Activated CD8-positive, alpha-beta memory T cell treated with anti-CD3 and anti-CD28 coated beads, Interleukin-2, amount 50 U/mL, for 4 hours (primary cell): ENCODE data around the gene CLEC2D.
"Not testable (repeated sequence)": the region's sequence is repeated elsewhere in the genome, so short reads cannot be mapped to it uniquely, and the experiment has no call there.

ENCODE experiments used
- DNase-seq: peaks from one replicate; pipeline ENCODE4 v3.0.0-alpha.2; 2020

CLEC2D gene

DNA sequence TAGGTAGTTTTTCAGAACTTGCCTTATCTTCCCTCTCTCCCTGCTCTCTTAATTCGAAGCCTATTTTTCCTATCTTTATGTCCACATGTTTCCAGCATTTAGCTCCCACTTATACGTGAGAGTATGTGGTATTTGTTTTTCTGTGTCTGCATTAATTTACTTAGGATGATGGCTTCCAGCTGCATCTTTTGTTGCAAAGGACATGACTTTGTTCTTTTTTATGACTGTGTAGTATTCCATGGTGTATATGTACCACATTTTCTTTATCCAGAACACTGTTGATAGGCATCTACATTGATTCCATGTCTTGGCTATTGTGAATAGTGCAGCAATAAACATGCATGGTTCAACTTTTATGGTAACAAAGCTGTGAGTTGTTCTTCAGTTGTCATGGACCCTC, 7.8 kb upstream of the CLEC2D start:
- DNase-seq, result no peak

DNA sequence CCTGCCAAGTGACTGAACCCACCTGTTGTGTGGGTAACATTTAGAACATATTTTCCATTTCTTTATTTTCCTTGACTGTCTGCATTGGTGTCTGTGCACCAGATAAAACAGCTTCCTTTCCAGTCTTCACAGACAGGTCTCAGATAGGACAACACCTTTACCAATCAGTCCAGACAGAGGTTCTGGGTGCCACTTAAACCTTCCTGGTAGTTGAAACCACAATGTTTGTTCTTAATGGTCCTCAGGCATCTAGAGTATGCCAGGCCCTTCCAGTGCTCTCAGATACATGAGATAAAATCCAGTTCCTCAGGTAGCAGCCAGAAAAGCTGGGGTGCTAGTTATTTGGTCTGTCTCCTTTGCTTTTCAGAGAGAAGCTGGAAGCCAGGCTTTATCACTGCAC, 7.0 kb upstream of the CLEC2D start:
- no peak for DNase-seq

DNA sequence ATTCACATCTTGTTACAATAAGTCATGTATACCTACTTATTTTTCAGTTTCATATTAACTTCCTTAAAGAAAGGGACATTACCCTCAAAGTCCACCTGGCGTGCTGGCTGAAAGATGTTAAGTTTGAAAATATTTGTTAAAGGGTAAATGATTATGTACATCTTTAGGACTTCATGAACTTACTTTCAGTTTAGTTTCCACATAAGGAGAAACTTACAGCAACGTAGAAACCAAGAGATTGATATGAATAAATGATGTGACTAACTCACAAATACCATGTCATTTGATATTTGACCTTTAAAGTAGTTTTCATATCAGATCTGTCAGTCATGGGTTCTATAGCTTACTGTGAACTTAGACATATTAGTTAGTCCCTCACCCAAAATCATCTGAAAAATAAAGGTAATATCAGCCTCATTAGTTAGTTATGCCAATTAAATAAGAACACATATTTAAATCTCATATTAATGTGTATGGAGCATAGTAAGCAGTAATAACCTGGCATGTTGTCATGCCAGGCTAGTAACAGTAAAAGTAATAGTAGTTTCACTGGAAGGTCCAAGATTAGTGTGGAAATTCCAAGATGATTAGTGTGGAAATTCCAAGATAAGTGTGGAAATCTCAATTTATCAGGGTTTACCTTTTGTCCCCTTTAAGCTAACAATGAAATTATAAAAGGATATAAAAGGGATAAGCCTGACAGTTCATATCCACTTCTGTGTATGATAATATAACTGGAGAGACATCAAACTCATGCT, 1.9 kb upstream of the CLEC2D start:
- DNase-seq, result no peak

DNA sequence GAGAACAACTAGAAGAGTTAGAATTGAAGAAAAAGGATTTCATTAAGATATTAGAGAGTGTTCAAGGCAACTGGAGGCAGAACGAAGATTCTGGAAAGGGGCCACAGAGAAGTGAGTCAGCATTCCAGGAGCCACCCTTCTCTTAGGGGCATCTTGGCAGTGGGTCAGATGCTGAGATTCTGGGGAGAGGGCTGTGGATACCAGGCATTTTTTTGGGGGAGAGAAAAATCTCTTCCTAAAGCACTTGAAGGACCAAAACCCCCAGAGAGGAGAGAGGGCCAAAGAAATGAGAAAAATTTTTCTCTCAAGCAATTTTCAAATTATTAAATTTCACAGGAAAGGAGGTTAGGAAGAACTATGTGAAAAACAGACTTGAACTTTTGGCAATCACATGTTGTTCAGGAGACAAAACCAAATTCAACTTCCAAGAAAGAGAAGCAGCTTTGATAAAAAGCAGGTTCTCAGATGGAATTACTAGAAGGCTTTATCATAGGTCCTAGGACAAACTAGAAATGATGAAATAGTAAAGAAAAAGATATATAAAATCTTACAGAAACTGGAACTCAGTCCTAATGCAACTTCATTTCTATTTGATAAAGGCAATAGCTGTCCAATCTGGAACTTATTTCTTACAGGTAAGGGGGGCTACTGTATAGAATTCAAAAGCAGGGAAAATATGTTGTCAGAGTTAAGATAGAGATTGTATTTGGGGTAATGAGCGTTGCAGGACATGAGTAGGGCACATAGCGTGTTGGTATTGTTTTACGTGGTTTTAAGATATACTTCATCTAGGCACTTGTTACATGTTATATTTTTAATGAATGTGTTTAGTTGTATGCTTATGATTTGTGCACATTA, 1.1 kb upstream of the CLEC2D start:
- no peak for DNase-seq

DNA sequence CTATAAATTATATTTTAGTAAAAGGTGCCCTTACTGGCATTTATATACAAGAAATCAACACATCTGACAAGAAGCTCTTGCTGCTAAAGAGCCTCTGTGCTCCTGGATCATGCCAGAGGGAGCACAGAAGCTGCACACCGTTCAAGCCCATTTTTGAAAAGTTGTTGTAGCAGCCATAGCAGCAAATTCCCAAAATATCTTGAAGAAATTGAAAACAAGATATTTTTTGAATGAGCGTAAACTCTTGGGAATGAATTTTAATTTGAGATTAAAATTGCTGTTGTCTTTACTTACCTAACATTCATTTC, 540 bp upstream of the CLEC2D start:
- DNase-seq, result no peak

DNA sequence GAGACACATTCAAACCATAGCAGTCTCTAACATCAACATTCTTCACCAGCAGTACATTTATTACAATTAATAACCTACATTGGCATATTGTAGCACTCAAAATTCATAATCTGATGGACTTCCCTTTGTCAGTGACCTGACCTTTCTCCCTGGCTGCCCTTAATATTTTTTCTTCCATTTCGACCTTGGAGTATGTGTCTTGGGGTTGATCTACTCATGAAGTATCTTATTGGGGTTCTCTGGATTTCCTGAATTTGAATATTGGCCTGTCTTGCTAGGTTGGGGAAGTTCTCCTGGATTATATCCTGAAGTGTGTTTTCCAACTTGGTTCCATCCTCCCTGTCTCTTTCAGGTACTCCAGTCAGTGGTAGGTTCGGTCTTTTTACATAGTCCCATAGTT, 2.8 kb downstream of the CLEC2D start:
- DNase-seq, result not testable (repeated sequence)

DNA sequence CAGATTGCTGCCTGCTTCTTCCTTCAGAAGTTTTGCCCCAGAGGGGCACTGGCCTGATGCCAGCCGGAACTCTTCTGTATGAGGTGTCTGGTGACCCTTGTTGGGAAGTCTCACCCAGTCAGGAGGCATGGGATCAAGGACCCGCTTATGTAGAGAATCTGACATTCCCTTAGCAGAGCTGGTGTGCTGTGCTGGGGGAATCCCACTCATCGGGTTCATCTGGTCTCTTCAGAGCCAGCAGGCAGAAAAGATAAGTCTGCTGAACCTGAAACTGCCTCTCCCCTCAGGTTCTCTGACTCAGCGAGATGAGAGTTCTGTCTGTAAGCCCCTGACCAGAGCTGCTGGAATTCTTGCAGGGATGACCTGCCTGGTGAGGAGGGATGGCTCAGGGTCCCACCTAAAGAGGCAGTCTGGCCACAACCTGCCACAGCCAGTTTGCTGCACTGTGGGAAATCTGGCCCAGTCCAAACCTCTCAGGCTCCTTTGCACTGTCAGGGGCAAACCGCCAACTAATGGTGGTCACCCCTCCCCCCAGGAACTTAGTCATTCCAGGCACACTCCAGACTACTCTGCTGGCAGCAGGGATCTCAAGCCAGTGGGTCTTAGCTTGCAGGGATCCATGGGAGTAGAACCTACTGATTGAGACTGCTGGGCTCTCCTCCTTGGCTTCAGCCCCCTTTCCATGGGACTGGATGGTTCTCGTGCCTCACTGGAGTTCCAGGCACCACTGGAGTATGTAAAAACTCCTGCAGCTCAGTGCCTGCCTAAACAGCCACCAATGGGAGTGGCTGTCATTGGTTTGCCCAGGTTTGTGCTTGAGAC, 4.1 kb downstream of the CLEC2D start:
- DNase-seq, result peak; percentile 62

DNA sequence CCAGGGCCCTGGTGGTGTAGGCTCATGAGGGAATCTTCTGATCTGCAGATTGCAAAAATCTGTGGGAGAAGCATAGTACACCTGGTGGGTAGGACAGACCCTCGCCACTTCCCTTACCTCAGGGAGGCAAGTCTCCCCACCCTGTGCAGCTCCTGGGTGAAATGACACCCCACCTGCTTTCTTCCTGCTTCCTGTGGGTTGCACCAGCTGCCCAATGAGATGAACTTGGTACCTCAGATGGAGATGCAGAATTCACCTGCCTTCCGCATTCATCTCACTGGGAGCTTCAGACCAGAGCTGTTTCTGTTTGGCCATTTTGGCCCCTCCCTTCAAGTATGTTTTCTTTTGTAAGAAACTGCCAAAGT, 4.7 kb downstream of the CLEC2D start:
- no peak for DNase-seq

DNA sequence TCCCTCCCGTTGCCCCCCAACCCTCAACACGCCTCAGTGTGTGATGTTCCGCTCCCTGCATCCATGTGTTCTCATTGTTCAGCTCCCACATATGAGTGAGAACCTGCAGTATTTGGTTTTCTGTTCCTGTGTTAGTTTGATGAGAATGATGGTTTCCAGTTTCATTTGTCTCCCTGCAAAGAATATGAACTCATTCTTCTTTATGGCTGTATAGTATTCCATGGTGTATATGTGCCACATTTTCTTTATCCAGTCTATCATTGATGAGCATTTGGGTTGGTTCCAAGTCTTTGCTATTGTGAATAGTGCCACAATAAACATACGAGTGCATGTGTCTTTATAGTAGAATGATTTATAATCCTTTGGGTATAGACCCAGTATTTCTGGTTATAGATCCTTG, 13.0 kb downstream of the CLEC2D start:
- DNase-seq, result not testable (repeated sequence)

DNA sequence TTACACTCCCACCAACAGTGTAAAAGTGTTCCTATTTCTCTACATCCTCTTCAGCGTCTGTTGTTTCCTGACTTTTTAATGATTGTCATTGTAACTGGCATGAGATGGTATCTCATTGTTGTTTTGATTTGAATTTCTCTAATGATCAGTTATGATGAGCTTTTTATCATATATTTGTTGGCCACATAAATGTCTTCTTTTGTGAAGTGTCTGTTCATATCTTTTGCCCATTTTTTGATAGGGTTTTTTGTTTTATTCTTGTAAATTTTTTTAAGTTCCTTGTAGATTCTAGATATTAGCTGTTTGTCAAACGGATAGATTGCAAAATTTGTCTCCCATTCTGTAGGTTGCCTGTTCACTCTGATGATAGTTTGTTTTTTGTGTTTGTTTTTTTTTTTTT, 13.4 kb downstream of the CLEC2D start:
- not testable (repeated sequence) for DNase-seq

DNA sequence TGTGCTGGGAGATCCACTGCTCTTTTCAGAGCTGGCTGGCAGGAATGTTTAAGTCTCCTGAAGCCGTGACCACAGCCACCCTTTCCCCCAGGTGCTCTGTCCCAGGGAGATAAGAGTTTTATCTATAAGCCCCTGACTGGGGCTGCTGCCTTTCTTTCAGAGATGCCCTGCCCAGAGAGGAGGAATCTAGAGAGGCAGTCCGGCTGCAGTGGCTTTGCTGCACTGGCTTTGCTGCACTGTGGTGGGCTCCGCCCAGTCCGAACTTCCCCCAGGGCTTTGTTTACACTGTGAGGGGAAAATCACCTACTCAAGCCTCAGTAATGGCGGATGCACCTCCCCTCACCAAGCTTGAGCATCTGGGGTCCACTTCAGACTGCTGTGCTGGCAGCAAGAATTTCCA, 15.9 kb downstream of the CLEC2D start:
- DNase-seq, result not testable (repeated sequence)

DNA sequence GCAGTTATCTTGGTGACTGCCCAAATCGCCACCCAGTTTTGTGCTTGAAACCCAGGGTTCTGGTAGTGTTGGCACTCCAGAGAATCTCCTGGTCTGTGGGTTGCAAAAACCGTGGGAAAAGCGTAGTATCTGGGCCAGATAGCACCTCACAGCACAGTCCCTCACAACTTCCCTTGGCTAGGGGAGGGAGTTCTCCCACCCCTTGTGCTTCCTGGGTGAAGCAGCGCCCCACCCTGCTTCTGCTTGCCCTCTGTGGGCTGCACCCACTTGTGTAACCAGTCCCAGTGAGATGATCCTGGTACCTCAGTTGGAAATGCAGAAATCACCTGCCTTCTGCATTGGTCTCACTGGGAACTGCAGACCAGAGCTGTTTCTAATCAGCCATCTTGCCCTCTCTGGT, 16.4 kb downstream of the CLEC2D start:
- no peak for DNase-seq

DNA sequence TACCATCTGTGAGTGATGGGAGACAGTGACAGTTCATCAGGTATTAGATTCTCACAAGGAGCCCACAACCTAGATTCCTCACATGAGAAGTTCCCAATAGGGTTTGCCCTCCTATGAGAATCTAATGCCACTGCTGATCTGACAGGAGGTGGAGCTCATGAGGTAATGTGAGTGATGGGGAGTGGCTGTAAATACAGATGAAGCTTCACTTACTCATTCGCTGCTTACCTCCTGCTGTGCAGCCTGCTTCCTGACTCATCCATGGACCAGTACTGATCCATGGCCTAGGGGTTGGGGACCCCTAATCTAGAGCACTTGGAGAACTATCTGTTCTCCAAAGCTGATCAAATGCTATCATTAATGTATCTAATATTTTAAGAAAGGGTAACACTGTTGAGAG, 17.7 kb downstream of the CLEC2D start:
- no peak for DNase-seq

DNA sequence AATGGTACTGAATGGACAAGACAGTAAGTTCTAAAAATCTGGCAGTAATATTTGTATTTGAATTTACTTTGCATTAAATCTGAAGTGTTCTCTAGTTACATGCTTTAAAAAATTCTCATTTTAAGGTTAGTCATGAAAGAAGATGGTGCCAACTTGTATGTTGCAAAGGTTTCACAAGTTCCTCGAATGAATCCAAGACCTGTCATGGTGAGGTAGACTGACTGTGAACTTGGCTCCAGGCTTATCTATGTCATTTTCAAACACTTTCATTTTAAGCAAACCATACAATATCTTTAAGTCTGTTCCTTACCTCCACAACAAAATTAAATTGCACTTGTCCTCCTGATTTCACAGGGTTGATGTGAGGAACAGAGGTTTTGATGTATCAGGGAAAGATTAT, 23.4 kb downstream of the CLEC2D start:
- no peak for DNase-seq

DNA sequence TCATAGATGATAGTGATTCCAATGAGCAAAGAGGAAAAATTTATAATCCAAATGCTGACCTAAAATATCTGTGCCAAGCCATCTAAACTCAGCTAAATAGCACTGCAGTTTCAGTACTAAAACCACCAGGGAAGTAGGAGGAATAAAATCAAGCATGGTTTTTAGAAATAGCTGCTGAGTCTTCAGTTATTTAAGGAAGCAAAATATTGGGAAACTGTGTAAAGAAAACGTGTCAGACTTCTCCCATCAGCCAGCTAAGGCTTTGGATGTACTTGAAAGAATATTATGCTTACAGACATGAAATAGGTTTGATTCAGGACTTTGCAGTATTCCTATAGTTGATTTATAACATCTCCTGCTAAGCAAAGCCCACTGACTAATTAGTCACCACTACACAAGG, 24.7 kb downstream of the CLEC2D start:
- DNase-seq, result no peak

DNA sequence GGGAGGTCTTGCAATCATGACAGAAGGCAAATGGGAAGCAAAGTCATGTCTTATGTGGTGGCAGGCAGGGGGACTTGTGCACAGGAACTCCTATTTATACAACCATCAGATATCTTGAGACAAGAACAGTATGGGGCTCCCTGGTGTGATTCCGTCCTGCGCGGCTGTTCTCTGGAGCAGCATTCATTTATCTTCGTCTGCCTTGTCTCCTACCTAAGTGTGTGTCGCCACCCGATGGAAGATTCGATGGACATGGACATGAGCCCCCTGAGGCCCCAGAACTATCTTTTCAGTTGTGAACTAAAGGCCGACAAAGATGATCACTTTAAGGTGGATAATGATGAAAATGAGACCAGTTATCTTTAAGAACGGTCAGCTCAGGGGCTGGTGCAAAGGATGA, 25.6 kb downstream of the CLEC2D start:
- not testable (repeated sequence) for DNase-seq

DNA sequence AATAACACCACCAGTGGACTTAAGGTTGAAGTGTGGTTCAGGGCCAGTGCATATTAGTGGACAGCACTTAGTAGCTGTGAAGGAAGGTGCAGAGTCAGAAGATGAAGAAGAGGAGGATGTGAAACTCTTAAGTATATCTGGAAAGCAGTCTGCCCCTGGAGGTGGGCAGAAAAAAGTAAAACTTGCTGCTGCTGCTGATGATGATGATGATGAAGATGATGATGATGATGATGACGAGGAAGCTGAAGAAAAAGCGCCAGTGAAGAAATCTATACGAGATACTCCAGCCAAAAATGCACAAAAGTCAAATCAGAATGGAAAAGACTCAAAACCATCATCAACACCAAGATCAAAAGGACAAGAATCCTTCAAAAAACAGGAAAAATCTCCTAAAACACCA, 26.1 kb downstream of the CLEC2D start:
- not testable (repeated sequence) for DNase-seq

DNA sequence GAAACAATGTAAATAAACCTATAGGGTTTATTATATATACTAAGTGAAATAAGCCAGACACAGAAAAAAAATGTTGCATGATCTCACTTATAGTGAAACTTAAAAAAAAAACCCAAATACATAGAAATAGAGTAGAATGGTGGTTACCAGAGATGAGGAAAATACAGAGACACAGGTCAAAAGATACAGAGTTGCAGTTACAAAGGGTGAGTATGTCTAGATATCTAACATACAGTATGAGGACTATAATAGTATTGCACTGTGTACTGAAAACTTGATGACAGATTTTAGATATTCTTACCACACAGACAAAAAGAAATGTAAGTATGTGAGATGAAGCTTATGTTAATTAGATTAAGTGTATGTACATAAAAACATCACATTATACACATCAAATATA, 28.1 kb downstream of the CLEC2D start:
- DNase-seq, result no peak

DNA sequence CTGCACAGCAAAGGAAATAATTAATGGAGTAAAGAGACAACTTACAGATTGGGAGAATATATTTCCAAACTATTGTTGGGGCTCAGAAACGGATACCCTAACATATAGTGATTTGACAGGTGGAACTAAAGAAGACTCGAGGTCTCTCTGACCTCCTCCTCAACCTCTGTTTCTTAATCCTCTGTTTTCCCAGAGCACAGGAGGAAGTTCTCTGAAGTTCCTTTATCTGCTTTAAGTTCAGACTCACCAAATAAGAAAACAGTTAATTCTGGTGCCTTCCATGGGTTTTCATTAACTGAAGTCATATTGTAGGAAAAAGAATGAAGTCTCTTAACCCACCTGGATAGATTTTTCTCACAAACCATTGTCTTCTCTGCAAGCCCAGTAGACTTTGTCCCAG, 29.2 kb downstream of the CLEC2D start:
- DNase-seq, result no peak

DNA sequence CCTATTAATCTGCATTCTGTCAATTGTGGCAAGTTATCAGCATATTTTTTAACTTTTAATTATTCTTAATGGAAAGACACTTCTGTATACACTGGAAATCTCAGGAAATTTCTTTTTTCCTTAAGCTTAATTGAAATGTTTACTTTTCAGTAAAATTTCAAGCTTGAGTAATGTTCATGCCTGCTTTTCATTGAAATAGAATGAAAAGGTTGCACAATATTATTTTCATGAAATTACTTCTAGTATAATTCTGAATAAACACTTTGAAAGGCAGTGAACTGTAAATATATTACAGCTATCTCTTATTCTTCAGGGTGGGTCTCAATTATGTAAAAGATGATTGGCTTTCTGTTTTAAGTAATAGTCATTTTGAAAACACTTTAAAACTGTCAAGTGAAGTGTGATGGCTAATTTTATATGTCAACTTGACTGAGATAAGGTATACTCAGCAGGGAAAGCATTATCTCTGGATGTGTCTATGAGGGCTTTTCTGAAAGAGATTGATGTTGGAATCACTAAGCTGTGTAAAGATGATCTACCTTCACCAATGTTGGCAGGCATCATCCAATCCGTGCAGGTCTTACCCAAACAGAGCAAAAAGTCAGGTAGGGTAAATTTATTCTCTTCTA, 29.9 kb downstream of the CLEC2D start:
- DNase-seq, result no peak

DNA sequence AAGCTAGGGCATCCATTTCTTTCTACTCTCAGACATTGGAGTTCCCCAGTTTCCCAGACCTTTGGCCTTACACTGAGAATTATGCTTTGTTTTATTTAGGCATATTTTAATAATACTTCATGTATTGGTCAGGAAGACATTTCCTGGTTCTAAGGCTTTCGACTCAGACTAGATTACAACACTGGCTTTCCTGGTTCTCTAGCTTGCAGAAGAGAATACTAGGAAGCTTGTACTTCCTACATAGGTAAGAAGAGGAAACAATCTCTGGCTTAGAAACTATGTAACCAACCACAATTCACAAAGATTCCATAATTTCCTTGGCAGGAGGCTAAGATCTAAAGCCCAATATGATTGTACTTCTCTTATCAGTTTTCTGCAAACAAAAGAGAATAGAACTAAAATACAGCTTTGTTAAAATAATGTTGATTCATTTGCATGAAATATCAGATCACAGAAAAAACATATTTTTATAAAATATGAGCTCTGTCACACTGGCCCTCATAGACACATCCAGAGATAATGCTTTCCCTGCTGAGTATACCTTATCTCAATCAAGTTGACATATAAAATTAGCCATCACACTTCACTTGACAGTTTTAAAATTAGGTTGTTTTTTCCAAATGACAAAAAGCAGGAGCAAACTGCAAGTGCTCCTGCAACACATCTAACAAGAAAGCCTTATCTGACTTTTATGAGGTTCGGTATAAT, 30.5 kb downstream of the CLEC2D start:
- DNase-seq, result no peak

DNA sequence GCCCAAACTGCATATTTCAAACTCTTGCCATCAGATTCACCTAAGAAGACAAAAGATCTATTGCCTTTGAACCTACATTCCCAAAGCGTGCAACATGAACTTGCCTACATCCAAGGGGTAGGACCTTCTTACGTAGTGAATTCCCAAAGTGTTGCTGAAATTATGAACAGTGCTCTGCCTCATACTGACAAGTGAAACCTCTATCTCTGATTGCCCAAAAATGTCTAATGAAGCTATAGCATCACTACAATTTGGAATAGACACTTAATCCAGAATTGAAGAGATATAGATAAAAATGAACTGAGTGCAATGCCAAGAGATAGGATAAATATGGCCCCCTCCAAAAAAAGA, 31.1 kb downstream of the CLEC2D start:
- DNase-seq, result no peak
